Measurements from ENCODE around the gene CNTN6. TPM values are rescaled to one million over a fixed set of nuclear protein-coding genes. Genes with fewer than 3 reads are reported as not detected.

Gene CNTN6
- total and polyA plus RNA-seq, 12 donors = 0.01 to 0.22 (median 0.11) TPM; not detected in 9

DNA sequence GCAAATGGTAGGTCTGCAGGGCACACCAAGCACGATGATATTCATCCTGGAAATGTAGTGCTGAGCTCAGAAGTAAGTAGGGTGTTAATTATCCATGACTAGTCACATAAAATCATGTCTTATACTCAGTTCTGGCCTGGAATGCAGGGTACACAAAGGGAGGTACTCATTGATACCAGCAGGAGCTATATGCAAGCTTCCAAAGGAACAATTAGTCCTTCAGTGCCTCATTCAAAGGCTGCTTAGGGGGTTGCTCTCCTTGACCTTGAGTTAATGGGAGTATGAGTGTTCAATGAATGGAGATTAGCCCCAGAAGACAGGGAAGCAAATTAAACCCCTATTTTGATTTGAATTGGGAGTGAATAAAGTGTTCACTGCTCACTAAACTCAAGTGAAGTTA, 38.3 kb downstream of the CNTN6 start:
- Histone ChIP-seq H3K27me3 (peaks cover 0 to 3% (median 0%) of the 10 kb centered on the region in 7 donors), H3K4me1 (no peaks in the 10 kb centered on the region), H3K36me3 (no peaks in the 10 kb centered on the region), H3K27ac (no peak overlapping the region), H3K9me3 (peaks cover 0 to 12% (median 0%) of the 10 kb centered on the region in 11 donors), H3K4me3 (no peak overlapping the region)
- DNase-seq (no peak), ATAC-seq (no peak)
- intact Hi-C loops (cut with DNase I) = no loop called here
- 52 to 69% methylated on average over 1 of the region's 1 CpG for WGBS, 2 donors
- TF ChIP-seq, protein P1, sequence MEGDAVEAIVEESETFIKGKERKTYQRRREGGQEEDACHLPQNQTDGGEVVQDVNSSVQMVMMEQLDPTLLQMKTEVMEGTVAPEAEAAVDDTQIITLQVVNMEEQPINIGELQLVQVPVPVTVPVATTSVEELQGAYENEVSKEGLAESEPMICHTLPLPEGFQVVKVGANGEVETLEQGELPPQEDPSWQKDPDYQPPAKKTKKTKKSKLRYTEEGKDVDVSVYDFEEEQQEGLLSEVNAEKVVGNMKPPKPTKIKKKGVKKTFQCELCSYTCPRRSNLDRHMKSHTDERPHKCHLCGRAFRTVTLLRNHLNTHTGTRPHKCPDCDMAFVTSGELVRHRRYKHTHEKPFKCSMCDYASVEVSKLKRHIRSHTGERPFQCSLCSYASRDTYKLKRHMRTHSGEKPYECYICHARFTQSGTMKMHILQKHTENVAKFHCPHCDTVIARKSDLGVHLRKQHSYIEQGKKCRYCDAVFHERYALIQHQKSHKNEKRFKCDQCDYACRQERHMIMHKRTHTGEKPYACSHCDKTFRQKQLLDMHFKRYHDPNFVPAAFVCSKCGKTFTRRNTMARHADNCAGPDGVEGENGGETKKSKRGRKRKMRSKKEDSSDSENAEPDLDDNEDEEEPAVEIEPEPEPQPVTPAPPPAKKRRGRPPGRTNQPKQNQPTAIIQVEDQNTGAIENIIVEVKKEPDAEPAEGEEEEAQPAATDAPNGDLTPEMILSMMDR (IDR thresholded peaks at IDR 0.05) = no peak

DNA sequence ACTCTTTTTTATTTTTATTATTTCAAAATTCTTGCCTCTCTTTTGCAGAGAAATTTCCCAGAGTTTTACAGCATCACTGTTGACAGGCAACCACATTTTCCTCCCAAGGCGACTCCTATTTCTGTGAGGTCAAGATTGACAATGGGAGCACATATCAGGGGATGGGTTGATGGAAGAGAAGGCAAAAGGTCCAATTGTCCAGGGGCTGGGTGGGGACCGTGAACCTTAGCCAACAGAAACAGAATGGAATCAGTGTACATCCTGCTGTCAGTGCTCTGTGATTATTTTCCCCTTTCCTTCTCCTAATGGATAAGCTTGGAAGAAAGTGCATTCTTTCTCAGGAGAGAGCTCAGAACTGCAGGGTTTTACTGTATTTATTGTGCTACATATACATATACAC, 42.4 kb downstream of the CNTN6 start:
- H3K4me1 ChIP-seq = no peaks in the 10 kb centered on the region
- ATAC-seq (no peak), DNase-seq (peak in 1 of 2 donors; percentile 5)
- H3K4me3 ChIP-seq = no peak overlapping the region
- intact Hi-C loops (cut with DNase I) = no loop called here
- no peaks in the 10 kb centered on the region for H3K36me3 ChIP-seq
- 39 to 48% methylated on average over 2 of the region's 2 CpGs for WGBS, 2 donors
- TF ChIP-seq, protein P1 (IDR thresholded peaks at IDR 0.05) = no peak
- H3K27ac ChIP-seq = no peak overlapping the region
- H3K9me3 ChIP-seq = peaks cover 0 to 12% (median 0%) of the 10 kb centered on the region in 11 donors
- peaks cover 0 to 3% (median 0%) of the 10 kb centered on the region in 7 donors for H3K27me3 ChIP-seq

DNA sequence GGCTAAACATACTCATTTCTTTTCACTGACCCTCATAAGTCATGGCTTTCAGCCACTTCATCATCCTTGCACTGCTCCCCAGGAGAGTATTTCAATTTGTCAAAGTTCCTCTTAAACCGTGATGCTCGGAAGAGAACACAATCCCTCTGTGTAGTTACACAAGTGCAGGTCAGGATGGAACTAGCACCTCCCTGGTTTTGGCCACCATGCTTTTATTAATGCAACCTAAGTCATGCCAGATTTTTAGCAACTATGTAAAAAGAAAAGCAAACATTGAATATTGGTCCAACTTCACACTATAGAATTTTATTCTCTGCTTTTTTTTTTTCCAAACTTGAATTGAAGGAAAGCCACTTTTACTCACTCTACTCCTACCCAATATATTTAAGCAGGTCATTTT, 45.2 kb downstream of the CNTN6 start:
- DNase-seq (no peak), ATAC-seq (no peak)
- peaks cover 0 to 3% (median 0%) of the 10 kb centered on the region in 7 donors for H3K27me3 ChIP-seq
- no peaks in the 10 kb centered on the region for H3K36me3 ChIP-seq
- 50 to 63% methylated on average over 2 of the region's 2 CpGs for WGBS, 2 donors
- TF ChIP-seq, protein P1 (IDR thresholded peaks at IDR 0.05) = no peak
- H3K4me1 ChIP-seq = no peaks in the 10 kb centered on the region
- H3K27ac ChIP-seq = no peak overlapping the region
- no peak overlapping the region for H3K4me3 ChIP-seq
- H3K9me3 ChIP-seq = peaks cover 0 to 12% (median 0%) of the 10 kb centered on the region in 11 donors
- intact Hi-C loops (cut with DNase I) = no loop called here

DNA sequence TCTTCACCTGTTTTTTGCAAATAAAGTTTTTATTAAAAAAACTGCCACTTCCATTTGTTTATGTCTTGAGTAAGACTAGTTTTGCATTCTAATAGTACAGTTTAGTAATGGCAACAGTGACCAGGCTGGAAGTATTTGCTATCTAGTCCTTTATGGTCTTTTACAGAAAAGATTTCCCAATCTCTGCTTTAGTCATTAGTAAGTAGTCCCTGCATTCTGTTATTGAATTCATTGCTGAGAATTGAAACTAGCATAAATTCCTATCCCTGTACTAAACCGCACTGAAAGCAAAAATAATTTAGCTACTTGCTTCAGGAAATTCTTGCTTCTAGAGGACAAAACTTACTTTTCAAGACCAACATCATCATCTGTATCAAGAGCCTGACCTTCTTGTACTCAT, 46.2 kb downstream of the CNTN6 start:
- Histone ChIP-seq H3K4me1 (no peaks in the 10 kb centered on the region), H3K27me3 (peaks cover 0 to 3% (median 0%) of the 10 kb centered on the region in 7 donors), H3K36me3 (no peaks in the 10 kb centered on the region), H3K27ac (no peak overlapping the region), H3K9me3 (peaks cover 0 to 12% (median 0%) of the 10 kb centered on the region in 11 donors), H3K4me3 (no peak overlapping the region)
- ATAC-seq (no peak), DNase-seq (no peak)
- intact Hi-C loops (cut with DNase I) = no loop called here
- TF ChIP-seq, protein P1 (IDR thresholded peaks at IDR 0.05) = no peak
- 0 to 40% methylated on average over 1 of the region's 1 CpG for WGBS, 2 donors

All from heart right ventricle (tissue), 16 donors.